ENCODE results near the gene GRIK2. TPM values are rescaled to one million over a fixed set of nuclear protein-coding genes. Genes with fewer than 3 reads are reported as not detected.

The GRIK2 gene
- total RNA-seq, 1 experiment from 2014 or later = 0.89 TPM

DNA sequence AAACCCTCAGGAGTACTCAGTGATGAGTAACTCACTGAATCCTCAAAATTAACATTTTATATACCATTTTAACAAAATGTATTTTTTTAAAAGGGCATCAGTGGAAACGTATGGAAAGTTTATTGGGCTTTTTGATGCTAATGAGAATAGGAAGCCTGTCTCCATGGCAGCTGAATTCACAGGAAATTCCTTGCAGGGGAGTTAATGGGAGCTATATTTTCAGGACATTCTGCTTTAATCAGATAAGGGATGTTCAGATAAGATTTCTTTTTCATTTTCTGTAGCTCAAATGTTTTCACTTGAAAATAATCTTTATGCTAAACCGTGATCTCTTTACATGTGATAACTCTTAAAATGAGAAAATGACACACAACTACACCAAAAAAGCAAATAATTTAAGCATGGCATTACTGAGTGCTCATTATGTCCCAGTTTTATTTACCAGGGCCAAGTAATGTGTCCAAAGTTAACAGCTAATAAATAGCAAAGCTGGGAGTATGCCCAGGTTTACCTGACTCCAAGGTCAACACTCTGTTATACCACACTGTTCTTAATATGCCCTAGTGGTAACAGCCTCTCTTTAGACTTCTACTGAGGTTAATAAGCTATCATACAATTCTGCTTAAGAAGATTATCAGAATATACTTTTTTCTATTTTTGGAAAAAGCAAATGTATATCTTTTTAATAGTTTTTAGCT lies 348.1 kb downstream of the GRIK2 start:
- Histone ChIP-seq H3K4me3 (no peak overlapping the region), H3K9me3 (no peaks in the 10 kb centered on the region), H3K36me3 (no peaks in the 10 kb centered on the region), H3K27me3 (no peaks in the 10 kb centered on the region)
- no peak for DNase-seq

DNA sequence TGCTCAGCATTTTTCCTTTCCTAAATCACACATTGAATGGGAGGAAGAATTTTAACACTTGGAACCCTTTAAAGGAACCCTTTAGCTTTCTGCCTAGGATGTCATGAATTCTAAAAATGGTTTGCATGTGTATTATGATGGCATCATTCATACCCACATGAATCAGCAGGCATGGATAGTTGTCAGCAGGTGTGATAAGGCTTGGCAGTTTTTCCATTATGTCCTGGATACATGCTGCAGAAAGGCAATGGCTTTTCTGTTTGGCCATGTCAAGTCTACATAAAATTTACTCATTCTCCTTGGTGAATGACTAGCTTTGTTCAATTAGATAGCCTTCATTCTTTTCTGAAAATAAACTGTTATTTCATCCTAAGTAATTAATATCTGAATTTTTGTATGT lies 353.7 kb downstream of the GRIK2 start:
- no peaks in the 10 kb centered on the region for H3K27me3 ChIP-seq
- DNase-seq = no peak
- no peak overlapping the region for H3K4me3 ChIP-seq
- H3K36me3 ChIP-seq = no peaks in the 10 kb centered on the region
- no peaks in the 10 kb centered on the region for H3K9me3 ChIP-seq

DNA sequence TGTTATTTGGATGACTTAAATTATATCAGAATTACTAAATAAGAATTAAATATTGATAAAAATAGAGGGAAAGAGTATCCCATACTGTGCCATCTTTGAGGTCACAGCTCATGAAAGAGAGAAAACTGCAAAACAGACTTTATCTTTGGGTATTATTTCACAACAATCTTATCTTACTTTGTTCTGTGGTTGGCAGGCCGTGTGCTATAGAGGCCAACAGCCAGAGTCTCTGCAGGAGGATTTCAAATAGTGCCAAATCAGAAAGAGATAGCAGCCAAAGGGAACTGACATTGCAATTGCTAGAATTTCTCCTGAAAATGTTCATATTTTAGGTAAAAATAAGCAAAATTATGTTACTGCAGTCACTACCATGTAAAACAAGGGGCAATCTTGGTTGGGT lies 354.2 kb downstream of the GRIK2 start:
- no peaks in the 10 kb centered on the region for H3K9me3 ChIP-seq
- no peaks in the 10 kb centered on the region for H3K36me3 ChIP-seq
- no peak overlapping the region for H3K4me3 ChIP-seq
- no peak for DNase-seq
- H3K27me3 ChIP-seq = no peaks in the 10 kb centered on the region

DNA sequence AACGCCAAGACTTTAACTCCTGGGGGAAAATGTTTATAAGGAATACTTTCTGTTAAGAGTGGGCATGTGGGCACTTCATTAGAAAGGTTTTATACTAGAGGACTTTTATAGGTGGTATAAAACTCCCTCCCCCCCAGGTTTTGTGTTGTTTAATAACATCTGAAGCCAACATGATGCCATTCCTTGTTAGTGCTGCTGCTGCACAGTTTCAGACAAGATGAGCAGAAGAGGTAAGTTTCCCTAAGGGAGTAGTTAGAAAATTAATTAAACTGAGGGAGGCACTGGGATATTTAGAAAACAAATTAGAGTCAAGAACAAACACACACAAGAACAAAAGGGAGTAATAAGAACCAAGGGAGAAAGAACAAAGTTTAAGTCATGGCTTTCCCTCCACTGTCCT lies 362.4 kb downstream of the GRIK2 start:
- Histone ChIP-seq H3K4me3 (no peak overlapping the region), H3K9me3 (no peaks in the 10 kb centered on the region), H3K36me3 (no peaks in the 10 kb centered on the region), H3K27me3 (no peaks in the 10 kb centered on the region)
- DNase-seq = no peak

DNA sequence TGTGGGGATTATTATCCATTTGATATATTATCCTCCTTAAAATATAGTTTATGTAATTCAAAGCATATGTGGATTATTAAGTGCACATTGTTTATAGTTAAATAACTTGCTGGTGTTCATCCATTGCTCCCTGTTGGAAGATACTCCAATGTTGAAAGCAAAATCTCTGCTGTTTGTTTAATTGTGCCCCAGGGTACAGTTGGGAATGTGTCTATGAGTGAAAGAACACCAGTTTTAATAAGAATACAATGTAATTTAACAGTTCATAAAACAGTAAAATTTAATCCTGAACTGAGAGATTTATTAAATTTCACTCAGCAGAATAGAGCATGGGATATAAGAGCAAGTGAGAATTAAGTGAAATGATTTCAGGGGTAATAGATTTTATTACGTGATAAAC lies 364.9 kb downstream of the GRIK2 start:
- H3K27me3 ChIP-seq = no peaks in the 10 kb centered on the region
- DNase-seq = no peak
- H3K4me3 ChIP-seq = no peak overlapping the region
- H3K9me3 ChIP-seq = no peaks in the 10 kb centered on the region
- no peaks in the 10 kb centered on the region for H3K36me3 ChIP-seq

DNA sequence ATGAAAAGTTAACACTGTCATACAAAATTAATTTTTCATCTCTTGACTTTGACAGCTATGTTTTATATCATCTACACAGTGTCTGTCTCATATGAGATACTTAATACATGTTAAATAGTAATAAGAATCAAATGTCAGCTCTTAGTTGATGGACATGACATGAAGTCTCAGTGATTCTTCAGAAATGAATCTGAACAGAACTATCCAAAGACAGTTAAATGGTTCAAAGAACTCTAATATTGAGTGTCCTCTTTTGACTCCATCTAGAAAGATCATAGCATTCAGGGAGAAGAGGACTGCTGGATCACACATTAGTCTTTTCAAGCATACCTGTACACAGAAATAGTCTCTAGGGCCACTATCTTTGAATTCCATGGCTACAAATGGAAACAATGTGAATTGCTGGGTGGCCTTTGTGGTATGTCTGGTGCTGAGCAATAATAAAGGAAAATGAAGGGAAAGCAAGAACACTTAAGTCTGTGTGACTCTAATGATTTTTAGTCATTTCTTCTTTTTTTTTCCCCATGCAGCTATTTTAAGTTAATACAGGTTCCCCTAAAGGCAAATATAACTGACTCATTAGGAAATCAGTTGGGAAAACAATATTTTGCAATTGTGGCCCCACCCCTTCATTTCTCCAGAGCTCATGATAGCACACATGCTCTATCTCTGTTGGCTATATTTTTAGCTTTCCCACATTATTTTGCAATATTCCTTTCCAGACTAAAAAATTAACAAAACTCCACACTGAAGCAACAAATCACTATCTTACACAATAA lies 367.5 kb downstream of the GRIK2 start:
- Histone ChIP-seq H3K4me3 (no peak overlapping the region), H3K9me3 (no peaks in the 10 kb centered on the region), H3K27me3 (no peaks in the 10 kb centered on the region), H3K36me3 (no peaks in the 10 kb centered on the region)
- DNase-seq = no peak

DNA sequence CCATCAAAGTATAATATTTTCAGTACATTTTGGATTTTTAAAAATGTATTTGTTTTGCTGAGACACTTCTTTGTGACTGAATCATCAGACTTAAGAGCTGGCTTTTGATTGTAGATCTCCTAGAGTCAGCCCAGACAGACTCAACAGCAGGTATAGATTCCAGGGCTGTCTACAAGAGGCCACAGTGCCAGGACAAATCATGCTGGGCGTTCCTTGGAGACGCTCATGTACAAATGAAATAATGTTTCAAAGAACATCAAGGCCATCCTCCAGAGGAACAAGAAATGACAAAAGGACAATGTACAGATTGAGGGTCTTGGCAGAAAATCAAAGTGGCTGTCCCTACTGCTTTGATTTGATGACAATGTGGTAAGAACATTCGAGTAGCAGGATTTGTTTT lies 369.3 kb downstream of the GRIK2 start:
- Histone ChIP-seq H3K27me3 (no peaks in the 10 kb centered on the region), H3K9me3 (no peaks in the 10 kb centered on the region), H3K36me3 (no peaks in the 10 kb centered on the region), H3K4me3 (no peak overlapping the region)
- DNase-seq = no peak

DNA sequence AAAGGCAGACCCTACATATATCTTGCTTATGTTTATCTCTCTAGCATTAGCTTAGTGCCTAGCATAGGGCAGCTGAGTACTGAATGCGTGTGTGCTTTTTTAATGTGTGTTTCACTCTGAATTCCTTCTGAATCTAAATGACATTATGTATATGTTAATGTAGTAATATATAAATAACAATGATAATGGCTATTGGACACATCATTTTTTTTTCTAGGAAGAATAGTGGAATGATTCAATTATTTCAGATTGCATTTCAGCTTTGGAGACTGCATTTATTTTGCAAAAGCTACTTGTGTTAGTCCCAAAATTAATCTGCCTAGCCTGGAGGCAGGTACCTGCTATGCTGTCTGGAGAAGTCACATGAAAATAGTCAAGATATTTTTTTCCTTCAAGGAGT lies 371.8 kb downstream of the GRIK2 start:
- H3K9me3 ChIP-seq = no peaks in the 10 kb centered on the region
- no peak for DNase-seq
- H3K36me3 ChIP-seq = no peaks in the 10 kb centered on the region
- no peaks in the 10 kb centered on the region for H3K27me3 ChIP-seq
- H3K4me3 ChIP-seq = no peak overlapping the region

DNA sequence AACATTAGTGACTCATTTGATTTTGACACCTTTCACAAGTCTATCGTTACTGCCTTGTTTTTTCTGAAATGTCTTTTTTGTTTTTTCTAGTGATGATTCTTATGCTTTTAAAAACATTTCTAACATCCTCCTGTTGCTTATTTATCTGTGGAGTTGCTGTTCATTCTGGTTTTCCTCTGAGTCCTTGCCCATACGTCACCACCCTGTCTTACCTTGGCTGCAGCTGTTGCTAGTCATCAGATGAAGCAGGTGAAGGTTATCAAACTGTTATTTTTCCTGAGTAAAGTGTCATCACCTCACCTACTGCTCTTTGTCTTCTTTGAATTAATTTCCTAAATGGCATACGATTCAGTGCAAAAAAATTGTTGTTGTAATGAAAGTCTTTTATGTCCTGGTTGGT lies 376.6 kb downstream of the GRIK2 start:
- no peaks in the 10 kb centered on the region for H3K27me3 ChIP-seq
- H3K9me3 ChIP-seq = no peaks in the 10 kb centered on the region
- no peaks in the 10 kb centered on the region for H3K36me3 ChIP-seq
- DNase-seq = no peak
- no peak overlapping the region for H3K4me3 ChIP-seq

DNA sequence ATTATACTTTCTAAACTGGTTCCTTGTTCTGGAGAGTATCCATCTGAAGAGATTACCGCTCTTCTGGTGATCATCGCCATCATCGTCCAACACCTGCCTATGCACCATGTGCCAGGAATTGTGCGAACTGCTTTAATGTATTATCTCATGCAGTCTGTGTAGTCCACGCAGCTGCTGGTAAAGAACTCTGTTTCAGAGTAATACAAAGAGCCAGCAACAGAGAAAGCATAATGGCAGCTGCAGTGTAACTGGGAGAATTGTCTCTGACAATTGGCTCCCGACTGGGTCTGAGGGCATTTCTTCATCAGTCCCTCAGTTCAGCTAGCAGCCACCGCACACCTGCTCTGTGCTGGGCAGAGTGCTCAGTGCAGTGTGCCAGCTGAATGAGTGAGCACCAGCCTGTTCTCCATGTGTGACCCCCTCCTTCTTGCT lies 383.4 kb downstream of the GRIK2 start:
- Histone ChIP-seq H3K36me3 (no peaks in the 10 kb centered on the region), H3K27me3 (no peaks in the 10 kb centered on the region), H3K4me3 (no peak overlapping the region), H3K9me3 (no peaks in the 10 kb centered on the region)
- DNase-seq = no peak

DNA sequence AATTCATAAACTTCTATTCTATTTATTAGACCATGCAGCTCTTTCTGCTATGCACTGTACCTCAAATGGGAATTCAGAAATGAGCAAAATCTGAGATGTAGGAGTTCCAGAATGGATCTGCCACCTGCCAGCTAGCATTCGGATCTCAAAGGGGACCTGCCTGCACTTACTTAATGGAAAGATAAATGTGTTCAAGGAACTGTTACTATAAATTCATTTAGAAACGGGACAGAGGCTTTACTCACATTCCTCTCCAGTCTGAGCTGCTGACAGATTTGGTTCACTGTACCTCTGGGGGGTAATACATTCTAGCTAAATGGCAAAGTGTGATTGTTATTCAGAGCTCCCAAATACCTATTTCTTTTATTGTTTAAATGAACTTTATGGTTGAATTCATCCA lies 384.1 kb downstream of the GRIK2 start:
- H3K9me3 ChIP-seq = no peaks in the 10 kb centered on the region
- no peaks in the 10 kb centered on the region for H3K36me3 ChIP-seq
- H3K27me3 ChIP-seq = no peaks in the 10 kb centered on the region
- H3K4me3 ChIP-seq = no peak overlapping the region
- DNase-seq = no peak

DNA sequence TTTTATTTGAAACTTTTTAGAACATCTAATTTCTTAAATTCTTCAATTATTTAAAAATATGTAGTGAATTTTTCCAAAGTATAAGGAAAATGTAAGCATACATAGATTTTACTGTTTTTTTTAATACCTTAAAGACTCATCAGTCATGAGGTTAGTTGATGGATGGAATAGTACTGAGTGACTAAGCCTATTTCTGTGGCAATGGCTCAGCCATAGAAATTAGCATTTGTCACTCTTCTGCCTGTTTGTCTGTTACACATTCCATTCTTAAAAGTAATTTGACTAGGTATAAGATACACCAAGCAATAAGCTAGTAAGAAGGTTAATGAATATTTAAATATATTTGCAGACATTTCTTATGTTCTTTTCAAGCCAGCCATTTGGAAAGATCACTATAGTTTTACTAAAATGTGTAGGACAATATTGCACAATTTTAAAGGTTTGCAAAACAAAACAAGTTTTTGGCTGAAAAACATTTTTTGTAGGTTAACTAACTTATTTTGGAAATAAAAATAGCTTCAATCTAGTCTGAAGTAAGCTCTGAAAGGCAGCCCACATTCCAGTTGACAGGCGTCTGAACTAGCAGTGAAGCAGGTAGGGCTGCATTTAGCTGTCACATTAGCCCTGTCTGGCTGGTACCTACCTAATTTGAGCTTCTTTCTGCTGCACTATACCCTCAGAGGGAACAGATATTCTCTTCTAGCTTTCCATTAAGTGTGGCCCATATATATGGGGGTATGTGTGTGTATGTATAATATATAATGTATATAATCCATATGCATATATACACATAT lies 385.7 kb downstream of the GRIK2 start:
- no peaks in the 10 kb centered on the region for H3K9me3 ChIP-seq
- no peaks in the 10 kb centered on the region for H3K27me3 ChIP-seq
- no peaks in the 10 kb centered on the region for H3K36me3 ChIP-seq
- no peak for DNase-seq
- H3K4me3 ChIP-seq = no peak overlapping the region

DNA sequence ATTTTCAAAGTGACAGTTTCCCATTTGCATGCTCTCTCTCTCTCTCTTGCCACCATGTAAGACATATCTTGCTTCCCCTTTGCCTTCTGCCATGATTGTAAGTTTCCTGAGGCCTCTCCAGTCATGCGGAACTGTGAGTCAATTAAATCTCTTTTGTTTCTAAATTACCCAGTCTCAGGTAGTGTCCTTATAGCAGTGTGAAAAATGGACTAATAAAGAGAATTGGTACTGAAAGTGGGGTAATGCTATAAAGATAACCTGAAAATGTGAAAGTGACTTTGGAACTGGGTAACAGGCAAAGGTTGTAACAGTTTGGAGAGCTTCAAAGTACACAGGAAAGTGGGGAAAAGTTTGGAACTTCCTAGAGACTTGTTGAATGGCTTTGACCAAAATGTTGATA lies 389.8 kb downstream of the GRIK2 start:
- no peak for DNase-seq
- H3K36me3 ChIP-seq = no peaks in the 10 kb centered on the region
- H3K27me3 ChIP-seq = no peaks in the 10 kb centered on the region
- H3K4me3 ChIP-seq = no peak overlapping the region
- no peaks in the 10 kb centered on the region for H3K9me3 ChIP-seq

DNA sequence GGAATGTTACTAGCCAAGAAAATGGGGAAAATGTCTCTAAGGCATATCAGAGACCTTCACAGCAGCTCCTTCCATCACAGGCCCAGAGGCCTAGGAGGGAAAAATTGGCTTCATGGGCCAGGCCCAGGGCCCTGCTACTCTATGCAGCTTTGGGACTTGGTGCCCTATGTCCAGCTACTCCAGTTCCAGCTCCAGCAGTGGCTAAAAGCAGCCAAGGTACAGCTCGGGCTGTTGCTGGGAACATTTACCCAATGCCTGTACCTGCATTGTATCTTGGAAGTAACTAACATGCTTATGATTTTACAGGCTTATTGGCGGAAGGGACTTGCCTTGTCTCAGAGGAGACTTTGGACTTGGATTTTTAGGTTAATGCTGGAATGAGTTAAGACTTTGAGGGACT lies 390.6 kb downstream of the GRIK2 start:
- no peak for DNase-seq
- H3K4me3 ChIP-seq = no peak overlapping the region

DNA sequence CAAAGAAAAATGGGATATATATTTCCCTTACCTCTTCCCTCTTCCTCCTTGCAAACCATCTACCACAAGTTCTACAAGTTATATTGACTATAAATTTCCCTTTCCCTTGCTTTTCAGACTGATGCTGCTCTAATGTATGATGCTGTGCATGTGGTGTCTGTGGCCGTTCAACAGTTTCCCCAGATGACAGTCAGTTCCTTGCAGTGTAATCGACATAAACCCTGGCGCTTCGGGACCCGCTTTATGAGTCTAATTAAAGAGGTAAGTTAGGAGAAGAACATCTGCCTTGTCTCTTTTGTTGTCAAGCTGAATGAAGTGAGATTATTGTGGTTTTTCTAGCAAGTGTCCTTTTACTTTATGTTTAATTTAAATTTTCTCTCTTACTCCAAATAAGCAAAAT lies 406.0 kb downstream of the GRIK2 start:
- Histone ChIP-seq H3K27me3 (no peaks in the 10 kb centered on the region), H3K4me3 (no peak overlapping the region), H3K9me3 (no peaks in the 10 kb centered on the region), H3K36me3 (no peaks in the 10 kb centered on the region)
- DNase-seq = no peak

More for the DNA sequence above, 390.6 kb downstream of the GRIK2 start:
- Histone ChIP-seq H3K36me3 (no peaks in the 10 kb centered on the region), H3K9me3 (no peaks in the 10 kb centered on the region), H3K27me3 (no peaks in the 10 kb centered on the region)

DNA sequence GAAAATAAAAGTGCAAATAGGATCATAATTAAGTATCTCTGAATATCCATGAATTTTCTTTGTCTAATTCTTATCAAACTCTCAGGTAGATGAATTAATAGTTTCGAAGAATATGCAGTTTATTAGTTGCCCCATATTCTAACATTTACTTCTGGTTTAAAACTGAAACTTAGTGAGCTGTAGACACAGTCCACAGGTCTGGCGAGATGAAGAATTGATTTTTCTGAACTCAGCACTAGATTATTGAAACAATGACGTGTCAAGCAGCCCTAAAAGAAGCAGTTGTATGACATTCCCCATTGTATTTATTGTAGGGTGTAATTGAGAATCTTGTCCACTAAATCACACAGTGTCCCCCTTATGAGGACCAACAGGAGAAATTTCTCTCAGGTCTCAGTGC lies 407.1 kb downstream of the GRIK2 start:
- Histone ChIP-seq H3K27me3 (no peaks in the 10 kb centered on the region), H3K36me3 (no peaks in the 10 kb centered on the region), H3K4me3 (no peak overlapping the region), H3K9me3 (no peaks in the 10 kb centered on the region)
- no peak for DNase-seq

DNA sequence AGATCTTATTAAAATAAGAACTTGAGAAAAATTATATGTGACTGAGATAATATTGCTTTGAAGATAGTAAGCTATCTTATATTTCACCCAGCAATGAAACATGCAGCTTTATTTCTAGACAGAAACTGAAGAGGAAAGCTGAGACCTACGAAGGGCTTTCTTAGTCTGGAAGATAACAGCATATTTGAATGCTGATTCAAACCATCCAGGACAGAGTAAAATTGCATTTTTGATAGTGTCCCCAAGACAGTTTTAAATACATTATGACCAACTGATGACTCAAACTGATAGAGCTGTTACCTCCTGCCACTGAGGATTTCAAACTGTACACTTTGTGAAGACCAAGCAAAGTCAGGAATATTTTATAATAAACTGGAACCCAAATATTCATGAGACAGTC lies 409.6 kb downstream of the GRIK2 start:
- Histone ChIP-seq H3K36me3 (no peaks in the 10 kb centered on the region), H3K9me3 (no peaks in the 10 kb centered on the region), H3K4me3 (no peak overlapping the region), H3K27me3 (no peaks in the 10 kb centered on the region)
- no peak for DNase-seq
